ENCODE measurements around the gene FGF2. TPM values are rescaled to one million over a fixed set of nuclear protein-coding genes. Genes with fewer than 3 reads are reported as not detected.

Gene FGF2
- total and polyA plus RNA-seq, 4 donors, result 0.52 to 1.4 (median 0.98) TPM

- Histone ChIP-seq H3K36me3 (ENCODE audit: control insufficient read depth in 4 of 4, insufficient read depth in 3 of 4, low read depth in 1 of 4, low read length in 3 of 4) (peaks cover 0 to 9% (median 5%) of the 10 kb centered on the region in 4 donors), H3K4me1 (ENCODE audit: control insufficient read depth in 4 of 4, insufficient read depth in 4 of 4, low read length in 3 of 4) (peaks cover 4 to 15% (median 12%) of the 10 kb centered on the region in 4 donors), H3K9ac (ENCODE audit: low read depth in 1 of 2, low read length in 2 of 2) (no peak overlapping the region), H3K9me3 (ENCODE audit: control insufficient read depth in 4 of 4, low read length in 3 of 4) (no peaks in the 10 kb centered on the region), H3K27me3 (ENCODE audit: control insufficient read depth in 4 of 4, insufficient read depth in 4 of 4, low read length in 3 of 4) (no peaks in the 10 kb centered on the region), H3K27ac (ENCODE audit: low read depth in 1 of 2, low read length in 2 of 2) (no peak overlapping the region), H3K4me3 (ENCODE audit: low read depth in 1 of 3, low read length in 3 of 3) (no peak overlapping the region)
- 70% methylated on average over 3 of the region's 3 CpGs for WGBS
- DNase-seq (ENCODE audit: low spot score), result no peak
- TF ChIP-seq RXRA (IDR thresholded peaks at IDR 0.05) (no peak), ATF3 (IDR thresholded peaks at IDR 0.05) (no peak), YY1 (IDR thresholded peaks at IDR 0.05) (no peak), MAX (IDR thresholded peaks at IDR 0.05) (no peak), GABPA (IDR thresholded peaks at IDR 0.05 in 1 of 2, conservative IDR thresholded peaks at IDR 0.05 in 1 of 2) (no peak), REST (IDR thresholded peaks at IDR 0.05) (no peak), NR2F2 (IDR thresholded peaks at IDR 0.05) (no peak), CTCF (IDR thresholded peaks at IDR 0.05; ENCODE audit: low read depth, low read length, missing input control) (no peak), HNF4G (IDR thresholded peaks at IDR 0.05) (no peak), TAF1 (conservative IDR thresholded peaks at IDR 0.05) (no peak), ZBTB33 (IDR thresholded peaks at IDR 0.05) (no peak), SP1 (IDR thresholded peaks at IDR 0.05) (no peak), EGR1 (IDR thresholded peaks at IDR 0.05; ENCODE audit: low read depth in 2 of 2) (no peak), JUND (IDR thresholded peaks at IDR 0.05) (no peak), HNF4A (conservative IDR thresholded peaks at IDR 0.05) (no peak), FOXA1 (IDR thresholded peaks at IDR 0.05) (no peak), RAD21 (IDR thresholded peaks at IDR 0.05) (no peak), FOXA2 (IDR thresholded peaks at IDR 0.05) (no peak)
These were observed 68.2 kb downstream of the FGF2 start for GRCh38 chr4:122894827-122895226.

Data from liver (tissue), 9 donors.